GM15510 (cell line): ENCODE results near the gene DNAJB1.

Source experiments
- POLR2A ChIP-seq: IDR thresholded peaks from 3 replicates; pipeline ENCODE4 v1.6.1; 2011; ENCODE audit warnings: borderline replicate concordance; ENCODE audit not compliant: insufficient read length; ENCODE audit errors: extremely low read depth

The DNAJB1 gene

DNA sequence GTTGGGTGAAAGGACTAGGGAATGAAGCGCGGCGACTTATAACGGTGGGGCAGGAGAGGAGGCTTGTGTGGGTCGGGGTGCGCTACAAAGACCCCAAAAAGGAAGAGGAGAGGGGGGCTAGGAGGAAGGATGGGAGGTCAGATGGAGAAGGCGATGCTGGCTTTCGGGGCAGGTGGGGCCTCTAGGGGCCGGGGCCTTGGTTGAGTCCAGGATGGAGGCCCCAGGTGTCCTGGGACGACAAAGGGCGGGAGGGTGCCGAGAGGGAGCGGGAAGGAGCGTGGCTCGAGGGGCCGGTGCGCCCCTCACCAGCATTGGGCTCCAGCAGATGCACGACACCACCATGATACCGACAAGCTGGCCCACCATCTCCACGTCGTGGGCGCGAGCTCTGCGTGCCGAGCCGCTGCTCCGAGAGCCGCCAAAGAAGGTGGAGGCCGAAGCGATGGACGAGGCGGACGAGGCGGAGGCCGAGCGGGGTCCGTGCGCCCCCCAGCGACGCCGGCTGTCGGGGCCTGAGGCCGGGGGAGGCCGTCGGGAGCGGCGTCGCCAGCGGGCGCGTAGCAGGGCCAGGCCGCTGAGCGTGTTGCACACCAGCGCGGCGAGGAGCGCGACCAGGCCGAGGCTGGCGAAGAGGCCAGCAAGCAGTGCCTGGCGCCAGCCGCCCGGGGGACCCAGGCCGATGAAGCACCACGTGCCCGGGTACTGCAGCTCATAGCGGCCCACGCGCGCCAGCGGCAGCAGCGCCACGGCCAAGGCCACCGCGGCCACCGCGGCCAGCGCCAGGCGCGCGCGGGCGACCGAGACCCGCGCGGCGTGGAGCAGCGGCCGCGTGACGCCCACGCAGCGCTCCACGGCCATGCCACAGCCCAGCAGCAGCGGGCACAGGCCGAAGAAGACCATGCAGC, 44.9 kb downstream of the DNAJB1 start:
- TF ChIP-seq POLR2A: no peak

DNA sequence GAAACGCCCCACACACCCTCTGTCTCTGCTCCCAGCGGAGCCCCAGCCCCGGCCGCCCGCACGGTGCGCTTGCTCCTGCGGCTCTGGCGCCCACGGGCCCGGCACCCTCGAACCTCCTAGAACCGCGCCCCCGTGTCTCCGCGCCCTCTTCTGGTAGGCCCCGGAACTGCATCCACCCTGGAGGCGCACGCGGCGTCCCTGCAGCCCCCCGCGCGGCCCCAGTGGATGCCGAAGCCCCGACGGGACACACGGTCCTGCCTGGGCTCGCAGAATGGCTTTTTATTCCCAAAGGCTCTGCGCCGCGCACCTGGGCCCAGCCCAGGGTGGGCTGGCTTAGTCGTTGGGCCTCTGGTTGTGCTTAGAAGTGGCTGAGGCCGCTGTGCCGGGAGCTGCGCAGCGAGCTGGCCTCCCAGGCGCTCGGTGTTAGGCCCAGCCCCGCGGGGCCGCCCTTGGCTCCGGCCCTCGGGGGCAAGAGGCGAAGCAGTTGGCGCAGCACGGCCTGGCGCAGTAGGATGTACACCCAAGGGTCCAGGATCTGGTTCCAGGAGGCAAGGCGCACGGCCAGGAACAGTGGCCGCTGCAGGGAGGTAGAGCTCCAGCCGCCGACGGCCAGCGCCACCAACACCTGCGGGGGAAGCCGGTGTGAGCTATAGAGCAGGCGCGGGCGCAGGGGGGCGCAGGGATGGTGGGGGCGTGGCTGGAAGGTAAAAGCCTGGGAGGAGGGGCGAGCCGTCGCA, 45.8 kb downstream of the DNAJB1 start:
- TF ChIP-seq POLR2A: no peak

DNA sequence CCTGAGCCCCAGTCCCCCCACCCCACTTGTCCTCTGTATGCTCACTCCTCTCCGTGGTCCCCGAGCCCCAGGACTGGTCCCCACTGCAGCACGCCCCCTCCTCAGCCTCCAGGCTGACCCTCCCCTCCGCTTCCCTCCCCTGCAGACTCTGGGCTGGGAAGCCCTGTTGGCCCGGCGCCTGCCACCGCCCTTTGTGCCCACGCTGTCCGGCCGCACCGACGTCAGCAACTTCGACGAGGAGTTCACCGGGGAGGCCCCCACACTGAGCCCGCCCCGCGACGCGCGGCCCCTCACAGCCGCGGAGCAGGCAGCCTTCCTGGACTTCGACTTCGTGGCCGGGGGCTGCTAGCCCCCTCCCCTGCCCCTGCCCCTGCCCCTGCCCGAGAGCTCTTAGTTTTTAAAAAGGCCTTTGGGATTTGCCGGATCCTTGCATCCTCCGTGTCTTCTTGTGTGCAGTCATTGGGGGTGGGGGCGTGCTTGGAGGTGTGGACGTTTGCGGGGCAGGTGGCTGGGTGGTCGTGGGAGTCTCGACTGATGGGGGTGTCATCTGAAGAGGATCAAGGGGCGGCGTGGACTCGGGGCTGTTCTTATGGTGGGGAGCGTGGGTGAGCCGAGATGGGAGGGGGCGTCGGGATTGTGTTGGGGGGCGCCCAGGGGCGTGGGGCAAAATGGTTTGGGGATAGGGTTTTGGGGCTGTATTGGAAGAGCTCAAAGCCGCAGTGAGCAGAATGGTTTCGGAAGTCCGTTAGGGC, 46.6 kb downstream of the DNAJB1 start:
- no peak for TF ChIP-seq POLR2A

DNA sequence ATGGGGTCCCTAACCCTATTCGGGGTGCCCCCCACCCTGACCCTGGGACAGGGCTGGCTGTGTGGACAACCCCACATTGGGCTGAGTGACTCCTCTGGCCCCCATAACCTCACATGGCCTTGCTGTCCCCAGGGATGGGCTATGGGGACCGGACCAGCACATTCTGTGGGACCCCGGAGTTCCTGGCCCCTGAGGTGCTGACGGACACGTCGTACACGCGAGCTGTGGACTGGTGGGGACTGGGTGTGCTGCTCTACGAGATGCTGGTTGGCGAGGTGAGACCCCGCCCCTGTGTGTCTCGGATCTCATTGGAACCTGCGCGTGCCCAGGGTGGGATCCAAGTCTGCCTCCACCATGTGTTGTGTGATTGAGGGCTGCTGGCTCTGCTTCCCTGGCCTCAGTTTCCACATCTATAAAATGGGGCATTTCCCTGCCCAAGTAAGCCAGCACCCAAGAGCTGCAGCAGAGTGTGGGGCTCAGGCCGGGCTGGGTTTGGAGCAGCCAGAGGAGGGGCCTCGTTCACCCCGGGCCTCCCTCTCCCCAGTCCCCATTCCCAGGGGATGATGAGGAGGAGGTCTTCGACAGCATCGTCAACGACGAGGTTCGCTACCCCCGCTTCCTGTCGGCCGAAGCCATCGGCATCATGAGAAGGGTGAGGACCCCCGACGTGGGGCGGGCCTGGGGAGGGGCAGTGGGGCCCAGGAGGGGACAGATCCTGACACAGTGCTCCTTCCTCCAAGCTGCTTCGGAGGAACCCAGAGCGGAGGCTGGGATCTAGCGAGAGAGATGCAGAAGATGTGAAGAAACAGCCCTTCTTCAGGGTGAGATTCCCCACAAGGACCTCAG, 47.9 kb downstream of the DNAJB1 start:
- no peak for TF ChIP-seq POLR2A

DNA sequence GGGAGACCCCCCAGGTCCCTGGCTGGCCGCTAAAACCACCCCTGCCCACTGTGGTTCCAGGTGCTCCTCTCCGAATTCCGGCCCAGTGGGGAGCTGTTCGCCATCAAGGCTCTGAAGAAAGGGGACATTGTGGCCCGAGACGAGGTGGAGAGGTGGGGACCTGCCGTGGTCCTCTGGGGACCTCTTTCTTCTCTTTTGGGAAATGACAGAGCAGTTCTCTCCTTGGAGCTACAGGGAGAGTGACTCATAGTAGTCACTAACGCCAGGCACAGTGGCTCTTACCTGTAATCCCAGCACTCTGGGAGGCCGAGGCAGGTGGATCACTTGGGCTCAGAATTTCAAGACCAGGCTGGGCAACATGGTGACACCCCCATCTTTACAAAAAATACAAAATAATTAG, 50.4 kb downstream of the DNAJB1 start:
- no peak for TF ChIP-seq POLR2A

DNA sequence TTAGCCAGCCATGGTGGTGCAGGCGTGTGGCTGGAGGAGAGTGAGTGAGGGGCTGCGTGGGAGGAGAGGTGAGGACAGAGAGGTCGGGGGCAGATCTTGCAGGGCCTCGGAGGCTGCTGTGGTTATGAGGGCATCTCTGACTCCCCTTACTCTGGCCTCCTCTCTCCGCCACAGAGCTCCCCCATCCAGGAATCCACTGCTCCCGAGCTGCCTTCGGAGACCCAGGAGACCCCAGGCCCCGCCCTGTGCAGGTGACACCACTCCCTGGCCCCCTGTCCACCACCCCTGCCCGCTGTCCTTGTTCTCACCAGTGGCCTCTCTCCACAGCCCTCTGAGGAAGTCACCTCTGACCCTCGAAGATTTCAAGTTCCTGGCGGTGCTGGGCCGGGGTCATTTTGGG, 50.8 kb downstream of the DNAJB1 start:
- no peak for TF ChIP-seq POLR2A
